Upper lobe of right lung (tissue), 1 donor: Measurements from ENCODE around the gene ZNF597. TPM values are rescaled to one million over a fixed set of nuclear protein-coding genes. Genes with fewer than 3 reads are reported as not detected.
"Not testable (repeated sequence)": the region's sequence is repeated elsewhere in the genome, so short reads cannot be mapped to it uniquely, and the experiment has no call there.

Experiments
- ATAC-seq: fragments of 200-7000 bp; cut with Tn5 transposase; one replicate; pipeline ENCODE4 v1.9.1; 2020; ENCODE audit warnings: mild to moderate bottlenecking, moderate library complexity
- DNase-seq: peaks from one replicate; pipeline ENCODE4 v3.0.0-alpha.2; 2020
- H3K27ac ChIP-seq: fragments of 200-600 bp; one replicate; pipeline ENCODE4 v1.8.0; 2022
- H3K27me3 ChIP-seq: fragments of 200-600 bp; one replicate; pipeline ENCODE4 v1.8.0; 2022; ENCODE audit warnings: mild to moderate bottlenecking
- H3K36me3 ChIP-seq: fragments of 200-600 bp; one replicate; pipeline ENCODE4 v1.8.0; 2022
- H3K4me1 ChIP-seq: fragments of 200-600 bp; one replicate; pipeline ENCODE4 v1.8.0; 2022
- H3K4me3 ChIP-seq: fragments of 200-600 bp; one replicate; pipeline ENCODE4 v1.8.0; 2022; ENCODE audit warnings: mild to moderate bottlenecking
- H3K9me3 ChIP-seq: fragments of 200-600 bp; one replicate; pipeline ENCODE4 v1.8.0; 2022
- CTCF ChIP-seq: fragments of 200-600 bp; IDR thresholded peaks from one replicate; pipeline ENCODE4 v1.8.0; 2022; ENCODE audit warnings: antibody characterized with exemption
- intact Hi-C: fragments of 100-400 bp; cut with DNase I; formaldehyde crosslinking; loops from one replicate; pipeline ENCODE4 v1.11.0; 2022
- total RNA-seq: library from RNA; stranded (reverse); fragmentation: NEBNext Ultra II Directional; extraction: Animal tissue kit (Norgen Biotek cat#: 25700); gene quantifications from one replicate; pipeline ENCODE4 v1.2.1, GENCODE V29; 2021
- donor health status: DM: no; HTN: yes; CAD: no; lungs with severe emphysema.

ZNF597 gene
- total RNA-seq, 1 donor from 2014 or later: 5.1 TPM

GRCh38 chr16:3475604-3476375 lies 32.5 kb upstream of the ZNF597 start:
- peak; percentile 7 for ATAC-seq
- intact Hi-C loops: no loop called here
- no peak for TF ChIP-seq CTCF
- H3K27me3 ChIP-seq: no peaks in the 10 kb centered on the region
- H3K9me3 ChIP-seq: no peaks in the 10 kb centered on the region
- H3K4me3 ChIP-seq: no peak overlapping the region
- no peak for DNase-seq
- peaks cover 9% of the 10 kb centered on the region for H3K4me1 ChIP-seq
- no peak overlapping the region for H3K27ac ChIP-seq
- peaks cover 23% of the 10 kb centered on the region for H3K36me3 ChIP-seq

- DNase-seq, ATAC-seq, H3K4me3 ChIP-seq, H3K9me3 ChIP-seq, H3K27me3 ChIP-seq, H3K27ac ChIP-seq, intact Hi-C loops, H3K4me1 ChIP-seq: not testable (repeated sequence)
- H3K36me3 ChIP-seq: peaks cover 17% of the 10 kb centered on the region
These were observed 31.6 kb upstream of the ZNF597 start for GRCh38 chr16:3474870-3475269.

- ATAC-seq (peak; percentile 65), DNase-seq (no peak)
- no peak overlapping the region for H3K4me3 ChIP-seq
- H3K4me1 ChIP-seq: peaks cover 9% of the 10 kb centered on the region
- no peaks in the 10 kb centered on the region for H3K27me3 ChIP-seq
- no peaks in the 10 kb centered on the region for H3K9me3 ChIP-seq
- no peak overlapping the region for H3K27ac ChIP-seq
- peaks cover 11% of the 10 kb centered on the region for H3K36me3 ChIP-seq
- TF ChIP-seq CTCF: no peak
- intact Hi-C loops: no loop called here
These were observed 31.0 kb upstream of the ZNF597 start for GRCh38 chr16:3474136-3474779.

GRCh38 chr16:3473596-3473943 lies 30.3 kb upstream of the ZNF597 start:
- H3K9me3 ChIP-seq, H3K4me3 ChIP-seq, ATAC-seq, H3K4me1 ChIP-seq, H3K27ac ChIP-seq, DNase-seq, intact Hi-C loops, H3K27me3 ChIP-seq, H3K36me3 ChIP-seq: not testable (repeated sequence)

GRCh38 chr16:3472878-3473595 lies 29.7 kb upstream of the ZNF597 start:
- no peak overlapping the region for H3K27ac ChIP-seq

More at GRCh38 chr16:3472878-3473595, 29.7 kb upstream of the ZNF597 start:
- H3K4me1 ChIP-seq: peaks cover 15% of the 10 kb centered on the region
- no peak overlapping the region for H3K4me3 ChIP-seq
- TF ChIP-seq CTCF: no peak
- intact Hi-C loops: no loop called here
- no peaks in the 10 kb centered on the region for H3K9me3 ChIP-seq
- no peak for ATAC-seq
- DNase-seq: no peak
- no peaks in the 10 kb centered on the region for H3K27me3 ChIP-seq
- H3K36me3 ChIP-seq: peaks cover 6% of the 10 kb centered on the region
